SK-N-MC (cell line): ENCODE results near the gene INS.

Source experiments
- DNase-seq: peaks from one replicate; pipeline ENCODE4 v3.0.0-alpha.2; 2011; ENCODE audit warnings: low read depth, low spot score
- H3K27ac ChIP-seq: fragments of 200-600 bp; sonication (generic); 2 replicates; pipeline ENCODE4 v1.5.1; 2016; ENCODE audit warnings: mixed run types
- H3K36me3 ChIP-seq: fragments of 200-600 bp; sonication (generic); 2 replicates; pipeline ENCODE4 v1.6.1; 2017; ENCODE audit warnings: antibody characterized with exemption, low read length, mixed read lengths; ENCODE audit not compliant: insufficient read depth
- H3K4me3 ChIP-seq: fragments of 200-600 bp; sonication (generic); 2 replicates; pipeline ENCODE4 v1.5.1; 2016
- H3K9ac ChIP-seq: fragments of 200-600 bp; sonication (generic); 2 replicates; pipeline ENCODE4 v1.8.0; 2017; ENCODE audit warnings: mixed run types, mixed read lengths; ENCODE audit not compliant: insufficient read length
- H3K9me3 ChIP-seq: fragments of 200-600 bp; sonication (generic); 2 replicates; pipeline ENCODE4 v1.6.1; 2017; ENCODE audit warnings: low read depth, mild to moderate bottlenecking, antibody characterized with exemption, low read length, moderate library complexity, mixed read lengths
- EZH2 ChIP-seq: fragments of 200-600 bp; sonication (generic); IDR thresholded peaks from one replicate; pipeline ENCODE4 v1.6.1; 2017; ENCODE audit warnings: antibody characterized with exemption
- FOXP2 ChIP-seq: optimal IDR thresholded peaks from 2 replicates; pipeline ENCODE3; 2011; ENCODE audit warnings: mild to moderate bottlenecking, moderate library complexity; ENCODE audit not compliant: insufficient read depth; ENCODE audit errors: extremely low read length, control extremely low read depth
- POLR2AphosphoS5 ChIP-seq: IDR thresholded peaks from 2 replicates; pipeline ENCODE4 v1.6.1; 2012; ENCODE audit warnings: mild to moderate bottlenecking, low read depth, low read length, borderline replicate concordance

INS gene

GRCh38 chr11:2135648-2136201 is 25.3 kb downstream of the INS start:
- Histone ChIP-seq H3K27ac (no peak overlapping the region), H3K9ac (no peak overlapping the region), H3K9me3 (no peaks in the 10 kb centered on the region), H3K4me3 (no peak overlapping the region), H3K36me3 (no peaks in the 10 kb centered on the region)
- DNase-seq = no peak
- no peak for TF ChIP-seq FOXP2
- no peak for TF ChIP-seq POLR2AphosphoS5
- no peak for TF ChIP-seq EZH2

- no peak overlapping the region for H3K27ac ChIP-seq
- H3K4me3 ChIP-seq = no peak overlapping the region
- DNase-seq = no peak
- no peaks in the 10 kb centered on the region for H3K36me3 ChIP-seq
- no peak overlapping the region for H3K9ac ChIP-seq
- TF ChIP-seq EZH2 = no peak
- no peak for TF ChIP-seq POLR2AphosphoS5
- no peak for TF ChIP-seq FOXP2
- no peaks in the 10 kb centered on the region for H3K9me3 ChIP-seq
Measured at GRCh38 chr11:2135018-2135569, 25.9 kb downstream of the INS start.

- DNase-seq = no peak
- Histone ChIP-seq H3K36me3 (no peaks in the 10 kb centered on the region), H3K9me3 (no peaks in the 10 kb centered on the region), H3K9ac (no peak overlapping the region), H3K4me3 (no peak overlapping the region), H3K27ac (no peak overlapping the region)
- TF ChIP-seq POLR2AphosphoS5 (no peak), EZH2 (no peak), FOXP2 (no peak)
Measured at GRCh38 chr11:2134022-2135010, 26.7 kb downstream of the INS start.

- no peak overlapping the region for H3K4me3 ChIP-seq
- DNase-seq = no peak
- H3K9ac ChIP-seq = no peak overlapping the region
Measured at GRCh38 chr11:2133241-2134021, 27.6 kb downstream of the INS start.

GRCh38 chr11:2132874-2133240 is 28.2 kb downstream of the INS start:
- no peaks in the 10 kb centered on the region for H3K36me3 ChIP-seq
- no peak for DNase-seq
- H3K9me3 ChIP-seq = no peaks in the 10 kb centered on the region
- H3K27ac ChIP-seq = no peak overlapping the region
- no peak overlapping the region for H3K9ac ChIP-seq
- H3K4me3 ChIP-seq = no peak overlapping the region
- TF ChIP-seq FOXP2 (no peak), POLR2AphosphoS5 (no peak), EZH2 (no peak)

More at GRCh38 chr11:2133241-2134021, 27.6 kb downstream of the INS start:
- TF ChIP-seq POLR2AphosphoS5 = no peak
- no peak for TF ChIP-seq EZH2
- TF ChIP-seq FOXP2 = no peak
- H3K9me3 ChIP-seq = no peaks in the 10 kb centered on the region
- H3K27ac ChIP-seq = no peak overlapping the region
- H3K36me3 ChIP-seq = no peaks in the 10 kb centered on the region

GRCh38 chr11:2132246-2132645 is 28.8 kb downstream of the INS start:
- DNase-seq = no peak

GRCh38 chr11:2131371-2132236 is 29.4 kb downstream of the INS start:
- Histone ChIP-seq H3K4me3 (no peak overlapping the region), H3K9ac (no peak overlapping the region), H3K9me3 (no peaks in the 10 kb centered on the region), H3K36me3 (no peaks in the 10 kb centered on the region), H3K27ac (no peak overlapping the region)
- TF ChIP-seq FOXP2 (no peak), POLR2AphosphoS5 (no peak), EZH2 (no peak)
- no peak for DNase-seq

More at GRCh38 chr11:2132246-2132645, 28.8 kb downstream of the INS start:
- TF ChIP-seq POLR2AphosphoS5 = no peak
- no peak for TF ChIP-seq EZH2
- no peak for TF ChIP-seq FOXP2
- Histone ChIP-seq H3K9me3 (no peaks in the 10 kb centered on the region), H3K36me3 (no peaks in the 10 kb centered on the region), H3K27ac (no peak overlapping the region), H3K9ac (no peak overlapping the region), H3K4me3 (no peak overlapping the region)
